ENCODE data around the gene ABRAXAS1. TPM values are rescaled to one million over a fixed set of nuclear protein-coding genes. Genes with fewer than 3 reads are reported as not detected.
"Not testable (repeated sequence)": the region's sequence is repeated elsewhere in the genome, so short reads cannot be mapped to it uniquely, and the experiment has no call there.

ABRAXAS1 gene
- total RNA-seq, 1 donor from 2014 or later: 64.2 TPM

GRCh38 chr4:83498187-83498586 is 13.3 kb upstream of the ABRAXAS1 start:
- Histone ChIP-seq H3F3A (ENCODE audit: low read depth) (peaks cover 7% of the 10 kb centered on the region), H3K79me2 (ENCODE audit: low read depth) (no peaks in the 10 kb centered on the region), H3K27me3 (no peaks in the 10 kb centered on the region), H3K4me3 (no peak overlapping the region), H2AFZ (replicated peaks) (no peak overlapping the region), H3K9me3 (ENCODE audit: low read depth) (no peaks in the 10 kb centered on the region), H4K20me1 (ENCODE audit: low read depth) (no peaks in the 10 kb centered on the region), H3K36me3 (no peaks in the 10 kb centered on the region), H3K4me2 (no peak overlapping the region), H3K27ac (no peak overlapping the region), H3K4me1 (no peaks in the 10 kb centered on the region), H3K9ac (no peak overlapping the region)
- Mint-ChIP-seq H3K4me1 (no peaks in the 10 kb centered on the region), H3K27me3 (ENCODE audit: insufficient read depth, low read depth) (no peaks in the 10 kb centered on the region), H3K9me3 (no peaks in the 10 kb centered on the region), H3K27ac (no peak overlapping the region), H3K36me3 (no peaks in the 10 kb centered on the region), H3K4me3 (no peak overlapping the region)
- DNase-seq (ENCODE audit: low spot score): no peak
- TF ChIP-seq EZH2 (IDR thresholded peaks at IDR 0.05) (no peak), EZH2phosphoT487 (IDR thresholded peaks at IDR 0.05) (no peak), CTCF (IDR thresholded peaks at IDR 0.05) (no peak)

GRCh38 chr4:83496085-83496917 is 11.4 kb upstream of the ABRAXAS1 start:
- H3K79me2 ChIP-seq (ENCODE audit: low read depth); H3K36me3 Mint-ChIP-seq; H3K4me1 Mint-ChIP-seq; H3K4me2 ChIP-seq; H3K36me3 ChIP-seq; H4K20me1 ChIP-seq (ENCODE audit: low read depth); H3K4me3 ChIP-seq; H3K9me3 Mint-ChIP-seq; H3K9me3 ChIP-seq (ENCODE audit: low read depth); H3K27ac ChIP-seq; DNase-seq (ENCODE audit: low spot score); H3K27me3 ChIP-seq; H3K9ac ChIP-seq; H3K27ac Mint-ChIP-seq; H3K27me3 Mint-ChIP-seq (ENCODE audit: insufficient read depth, low read depth); H3F3A ChIP-seq (ENCODE audit: low read depth); H3K4me3 Mint-ChIP-seq; H3K4me1 ChIP-seq: not testable (repeated sequence)
- H2AFZ ChIP-seq (replicated peaks): peak overlapping the region; percentile 44

- H3K9me3 Mint-ChIP-seq: no peaks in the 10 kb centered on the region
- TF ChIP-seq CTCF (IDR thresholded peaks at IDR 0.05): peak; percentile 91
- TF ChIP-seq EZH2phosphoT487 (IDR thresholded peaks at IDR 0.05): no peak
Measured at GRCh38 chr4:83490876-83491450, 6.1 kb upstream of the ABRAXAS1 start.

More at GRCh38 chr4:83490876-83491450, 6.1 kb upstream of the ABRAXAS1 start:
- no peaks in the 10 kb centered on the region for H3K36me3 Mint-ChIP-seq
- Histone ChIP-seq H2AFZ (replicated peaks) (no peak overlapping the region), H3K27ac (no peak overlapping the region), H3K4me2 (peak overlapping the region; percentile 9), H3K9ac (no peak overlapping the region), H4K20me1 (ENCODE audit: low read depth) (no peaks in the 10 kb centered on the region), H3K4me1 (peaks cover 6% of the 10 kb centered on the region), H3K9me3 (ENCODE audit: low read depth) (no peaks in the 10 kb centered on the region), H3K4me3 (no peak overlapping the region), H3K27me3 (no peaks in the 10 kb centered on the region), H3K79me2 (ENCODE audit: low read depth) (no peaks in the 10 kb centered on the region), H3K36me3 (no peaks in the 10 kb centered on the region), H3F3A (ENCODE audit: low read depth) (peaks cover 9% of the 10 kb centered on the region)
- no peak overlapping the region for H3K4me3 Mint-ChIP-seq
- no peak overlapping the region for H3K27ac Mint-ChIP-seq
- H3K4me1 Mint-ChIP-seq: peaks cover 3% of the 10 kb centered on the region
- H3K27me3 Mint-ChIP-seq (ENCODE audit: insufficient read depth, low read depth): no peaks in the 10 kb centered on the region
- peak; percentile 42 for DNase-seq (ENCODE audit: low spot score)

All from neural progenitor cell (in vitro differentiated cells).